Neuronal stem cell (in vitro differentiated cells): ENCODE results near the gene FSTL4.
A peak's percentile ranks its signal among the peaks of the same experiment; 100 is the strongest.

Experiments
- DNase-seq: peaks from one replicate; pipeline ENCODE4 v3.0.0-alpha.2; 2013; ENCODE audit warnings: low spot score
- H2AFZ ChIP-seq: one replicate; pipeline ENCODE4 v1.6.1; 2013; ENCODE audit warnings: mild to moderate bottlenecking, low read length, inconsistent platforms
- H2AK5ac ChIP-seq: 2 replicates; pipeline ENCODE4 v1.6.1; 2013; ENCODE audit warnings: low read depth, mild to moderate bottlenecking, inconsistent platforms, low read length, moderate library complexity, mixed read lengths
- H2BK120ac ChIP-seq: 2 replicates; pipeline ENCODE4 v1.6.1; 2013; ENCODE audit warnings: low read depth, mild to moderate bottlenecking, inconsistent platforms, low read length, moderate library complexity, mixed read lengths
- H2BK12ac ChIP-seq: one replicate; pipeline ENCODE4 v1.6.1; 2013; ENCODE audit warnings: low read length, inconsistent platforms
- H2BK15ac ChIP-seq: 2 replicates; pipeline ENCODE4 v1.6.1; 2013; ENCODE audit warnings: mild to moderate bottlenecking, low read length, inconsistent platforms, mixed read lengths
- H2BK5ac ChIP-seq: one replicate; pipeline ENCODE4 v1.6.1; 2013; ENCODE audit warnings: inconsistent platforms, mild to moderate bottlenecking, low read length, moderate library complexity
- H3K14ac ChIP-seq: one replicate; pipeline ENCODE4 v1.6.1; 2013; ENCODE audit warnings: low read length, inconsistent platforms
- H3K18ac ChIP-seq: 2 replicates; pipeline ENCODE4 v1.6.1; 2013; ENCODE audit warnings: low read length, inconsistent platforms
- H3K23ac ChIP-seq: 2 replicates; pipeline ENCODE4 v1.6.1; 2013; ENCODE audit warnings: low read depth, mild to moderate bottlenecking, mixed read lengths, low read length, inconsistent platforms; ENCODE audit not compliant: poor library complexity
- H3K27ac ChIP-seq: replicated peaks from 3 replicates; pipeline ENCODE4 v1.5.1; 2013; ENCODE audit warnings: low read length, inconsistent platforms
- H3K27me3 ChIP-seq, 3 experiments: 2 replicates each; pipeline ENCODE4 v1.6.1; 2013; ENCODE audit warnings: low read length in 3 of 3, mild to moderate bottlenecking in 2 of 3, inconsistent platforms in 1 of 3, low read depth in 1 of 3, mixed read lengths in 1 of 3, moderate library complexity in 1 of 3; ENCODE audit not compliant: control insufficient read depth in 3 of 3, insufficient read depth in 3 of 3
- H3K36me3 ChIP-seq, 2 donors: replicated peaks in 1 of 2; 2 replicates each; pipeline ENCODE4 v1.6.1; 2013; ENCODE audit warnings: low read length in 2 of 2; ENCODE audit not compliant: control insufficient read depth in 2 of 2, insufficient read depth in 2 of 2
- H3K4ac ChIP-seq: 2 replicates; pipeline ENCODE4 v1.6.1; 2013; ENCODE audit warnings: inconsistent platforms, mild to moderate bottlenecking, low read length, moderate library complexity
- H3K4me1 ChIP-seq, 2 donors: 1 replicate in 1 of 2; 2 replicates in 1 of 2; pipeline ENCODE4 v1.6.1; 2013; ENCODE audit warnings: low read length in 2 of 2, low read depth in 1 of 2; ENCODE audit not compliant: control insufficient read depth in 2 of 2, insufficient read depth in 1 of 2
- H3K4me2 ChIP-seq: one replicate; pipeline ENCODE4 v1.6.1; 2013; ENCODE audit warnings: mild to moderate bottlenecking, low read length, inconsistent platforms; ENCODE audit not compliant: insufficient read depth, poor library complexity, severe bottlenecking
- H3K4me3 ChIP-seq, 2 donors: 2 replicates each; pipeline ENCODE4 v1.5.1; 2013; ENCODE audit warnings: low read length in 2 of 2, mild to moderate bottlenecking in 2 of 2, inconsistent platforms in 1 of 2, moderate library complexity in 1 of 2
- H3K79me1 ChIP-seq: one replicate; pipeline ENCODE4 v1.6.1; 2013; ENCODE audit warnings: low read depth, mild to moderate bottlenecking, inconsistent platforms, low read length, moderate library complexity
- H3K9ac ChIP-seq: one replicate; pipeline ENCODE4 v1.6.1; 2013; ENCODE audit warnings: mild to moderate bottlenecking, low read depth, low read length, inconsistent platforms; ENCODE audit not compliant: poor library complexity
- H3K9me3 ChIP-seq, 2 donors: replicated peaks in 1 of 2; 2 replicates each; pipeline versions ENCODE3 to v1.6.1; 2013; ENCODE audit warnings: low read length in 2 of 2, mild to moderate bottlenecking in 2 of 2, inconsistent platforms in 1 of 2, low read depth in 1 of 2, mixed read lengths in 1 of 2, moderate library complexity in 1 of 2; ENCODE audit not compliant: control insufficient read depth in 2 of 2, insufficient read depth in 1 of 2
- H4K8ac ChIP-seq: one replicate; pipeline ENCODE4 v1.6.1; 2013; ENCODE audit warnings: low read depth, mild to moderate bottlenecking, inconsistent platforms, low read length, moderate library complexity
- H4K91ac ChIP-seq: one replicate; pipeline ENCODE4 v1.6.1; 2013; ENCODE audit warnings: low read length, low read depth, mild to moderate bottlenecking, inconsistent platforms; ENCODE audit not compliant: poor library complexity
- WGBS, 2 donors: extraction: QIAGEN DNeasy Blood & Tissue Kit; methylation state at CpG; one replicate each; pipeline ENCODE4 v1.1.7; 2013; ENCODE audit warnings: missing lambda C conversion rate in 2 of 2, mixed read lengths in 1 of 2; ENCODE audit not compliant: insufficient read length in 2 of 2, insufficient replicate concordance in 1 of 2; ENCODE audit errors: extremely low coverage in 2 of 2; 5-methylcytosine and 5-hydroxymethylcytosine counted together

Gene FSTL4

GRCh38 chr5:133386662-133387061 is 225.7 kb downstream of the FSTL4 start:
- H3K27ac ChIP-seq, result no peak overlapping the region
- H3K9me3 ChIP-seq, result no peaks in the 10 kb centered on the region
- no peak overlapping the region for H2BK120ac ChIP-seq
- H2AFZ ChIP-seq, result no peak overlapping the region
- no peaks in the 10 kb centered on the region for H3K36me3 ChIP-seq
- no CpG with 5 or more reads among the region's 10 CpGs for WGBS, 2 donors
- H3K4ac ChIP-seq, result no peak overlapping the region
- H4K8ac ChIP-seq, result no peak overlapping the region
- H3K14ac ChIP-seq, result no peak overlapping the region
- H2BK12ac ChIP-seq, result no peak overlapping the region
- no peak overlapping the region for H2BK5ac ChIP-seq
- H3K9ac ChIP-seq, result no peak overlapping the region
- no peak overlapping the region for H3K23ac ChIP-seq
- H3K4me2 ChIP-seq, result no peak overlapping the region
- H2BK15ac ChIP-seq, result no peak overlapping the region
- H3K18ac ChIP-seq, result no peak overlapping the region
- H3K4me3 ChIP-seq, result no peak overlapping the region
- peaks cover 0 to 50% (median 0%) of the 10 kb centered on the region in 3 experiments for H3K27me3 ChIP-seq
- no peak overlapping the region for H2AK5ac ChIP-seq
- no peaks in the 10 kb centered on the region for H3K79me1 ChIP-seq
- DNase-seq, result no peak
- peaks cover 2 to 21% of the 10 kb centered on the region in 2 donors for H3K4me1 ChIP-seq
- no peak overlapping the region for H4K91ac ChIP-seq

DNA sequence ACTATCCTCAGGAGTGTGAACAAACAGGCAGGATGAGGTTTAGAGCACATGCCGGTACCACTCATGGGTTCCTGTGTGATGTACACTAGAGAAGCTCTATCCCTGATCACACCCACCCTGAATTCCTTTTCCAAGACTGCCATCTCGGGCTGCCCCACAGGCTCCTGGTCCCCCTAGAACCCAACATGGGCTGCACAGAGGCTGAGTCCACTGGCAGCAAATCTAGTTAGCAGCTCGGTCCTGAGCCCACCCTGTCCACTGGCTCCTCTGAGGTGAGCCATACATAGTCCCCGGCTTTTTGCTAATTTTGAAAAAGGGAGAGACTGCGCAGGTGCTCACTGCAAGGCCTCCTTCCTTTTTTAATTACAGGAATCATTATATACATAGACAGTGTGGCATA is 227.0 kb downstream of the FSTL4 start:
- no peak overlapping the region for H2AK5ac ChIP-seq
- H3K9ac ChIP-seq, result no peak overlapping the region
- H2BK15ac ChIP-seq, result no peak overlapping the region
- H2BK12ac ChIP-seq, result no peak overlapping the region
- H3K27me3 ChIP-seq, result peaks cover 0 to 49% (median 0%) of the 10 kb centered on the region in 3 experiments
- no peak overlapping the region for H2AFZ ChIP-seq
- no peak overlapping the region for H4K91ac ChIP-seq
- no peak for DNase-seq
- no peak overlapping the region for H3K4me2 ChIP-seq
- no peak overlapping the region for H4K8ac ChIP-seq
- no CpG with 5 or more reads among the region's 5 CpGs for WGBS, 2 donors
- no peak overlapping the region for H2BK120ac ChIP-seq
- no peak overlapping the region for H3K23ac ChIP-seq
- H3K36me3 ChIP-seq, result no peaks in the 10 kb centered on the region
- peaks cover 2 to 21% of the 10 kb centered on the region in 2 donors for H3K4me1 ChIP-seq
- H2BK5ac ChIP-seq, result no peak overlapping the region
- H3K9me3 ChIP-seq, result no peaks in the 10 kb centered on the region
- no peak overlapping the region for H3K14ac ChIP-seq
- H3K4me3 ChIP-seq, result no peak overlapping the region
- H3K4ac ChIP-seq, result no peak overlapping the region
- H3K79me1 ChIP-seq, result no peaks in the 10 kb centered on the region
- H3K18ac ChIP-seq, result no peak overlapping the region
- H3K27ac ChIP-seq, result no peak overlapping the region

GRCh38 chr5:133384903-133385302 is 227.4 kb downstream of the FSTL4 start:
- H3K4me1 ChIP-seq, result peaks cover 2 to 21% of the 10 kb centered on the region in 2 donors
- peak overlapping the region; percentile 40 for H3K18ac ChIP-seq
- H4K8ac ChIP-seq, result no peak overlapping the region
- H2BK120ac ChIP-seq, result no peak overlapping the region
- peak overlapping the region; percentile 56 for H2BK15ac ChIP-seq
- no peak overlapping the region for H3K27ac ChIP-seq
- H3K9me3 ChIP-seq, result no peaks in the 10 kb centered on the region
- H2BK5ac ChIP-seq, result no peak overlapping the region
- H3K4me2 ChIP-seq, result no peak overlapping the region
- H3K4ac ChIP-seq, result no peak overlapping the region
- H2BK12ac ChIP-seq, result no peak overlapping the region
- no peak overlapping the region for H3K14ac ChIP-seq
- no peak overlapping the region for H4K91ac ChIP-seq
- H2AK5ac ChIP-seq, result peak overlapping the region; percentile 78
- DNase-seq, result no peak
- peaks cover 0 to 45% (median 0%) of the 10 kb centered on the region in 3 experiments for H3K27me3 ChIP-seq
- H3K36me3 ChIP-seq, result no peaks in the 10 kb centered on the region
- WGBS, 2 donors, result no CpG with 5 or more reads among the region's 9 CpGs
- H3K9ac ChIP-seq, result no peak overlapping the region
- H3K23ac ChIP-seq, result no peak overlapping the region
- no peak overlapping the region for H2AFZ ChIP-seq
- no peak overlapping the region for H3K4me3 ChIP-seq
- no peaks in the 10 kb centered on the region for H3K79me1 ChIP-seq

- no peak overlapping the region for H2BK120ac ChIP-seq
- H3K27me3 ChIP-seq, result peaks cover 0 to 40% (median 0%) of the 10 kb centered on the region in 3 experiments
- no peak overlapping the region for H2AFZ ChIP-seq
- no peak overlapping the region for H2BK15ac ChIP-seq
- H3K9ac ChIP-seq, result no peak overlapping the region
- no CpG with 5 or more reads among the region's 12 CpGs for WGBS, 2 donors
- no peak overlapping the region for H3K27ac ChIP-seq
- no peak overlapping the region for H4K91ac ChIP-seq
- peak overlapping the region; percentile 78 for H2AK5ac ChIP-seq
- H3K9me3 ChIP-seq, result no peaks in the 10 kb centered on the region
- H4K8ac ChIP-seq, result no peak overlapping the region
- DNase-seq, result no peak
- H2BK12ac ChIP-seq, result no peak overlapping the region
- peaks cover 2 to 21% of the 10 kb centered on the region in 2 donors for H3K4me1 ChIP-seq
- H3K4me3 ChIP-seq, result no peak overlapping the region
- no peak overlapping the region for H3K4ac ChIP-seq
- H3K79me1 ChIP-seq, result no peaks in the 10 kb centered on the region
- no peak overlapping the region for H3K4me2 ChIP-seq
- H3K23ac ChIP-seq, result no peak overlapping the region
- no peaks in the 10 kb centered on the region for H3K36me3 ChIP-seq
- H3K18ac ChIP-seq, result peak overlapping the region; percentile 1
- H2BK5ac ChIP-seq, result no peak overlapping the region
- H3K14ac ChIP-seq, result no peak overlapping the region
These were observed 228.1 kb downstream of the FSTL4 start for GRCh38 chr5:133384120-133384855.
